Endothelial cell (in vitro differentiated cells): Measurements from ENCODE around the gene ARHGAP1. TPM values are rescaled to one million over a fixed set of nuclear protein-coding genes. Genes with fewer than 3 reads are reported as not detected.

Experiments used
- DNase-seq: peaks from one replicate; pipeline ENCODE4 v3.0.0; 2021; ENCODE audit warnings: low spot score
- H3K27ac Mint-ChIP-seq: one replicate; pipeline ENCODE4 v1.8.0; 2021; ENCODE audit warnings: mixed read lengths, inconsistent platforms; ENCODE audit not compliant: unreplicated experiment
- H3K27me3 Mint-ChIP-seq: one replicate; pipeline ENCODE4 v1.8.0; 2021; ENCODE audit warnings: mild to moderate bottlenecking, moderate library complexity, mixed read lengths, inconsistent platforms; ENCODE audit not compliant: unreplicated experiment
- H3K36me3 Mint-ChIP-seq: one replicate; pipeline ENCODE4 v1.8.0; 2021; ENCODE audit warnings: mild to moderate bottlenecking, low read depth, mixed read lengths, inconsistent platforms; ENCODE audit not compliant: unreplicated experiment
- H3K4me1 Mint-ChIP-seq: one replicate; pipeline ENCODE4 v1.8.0; 2021; ENCODE audit warnings: mild to moderate bottlenecking, mixed read lengths, inconsistent platforms; ENCODE audit not compliant: unreplicated experiment
- H3K4me3 Mint-ChIP-seq: one replicate; pipeline ENCODE4 v1.8.0; 2021; ENCODE audit warnings: mild to moderate bottlenecking, mixed read lengths, inconsistent platforms; ENCODE audit not compliant: unreplicated experiment
- H3K9me3 Mint-ChIP-seq: one replicate; pipeline ENCODE4 v1.8.0; 2021; ENCODE audit warnings: mixed read lengths, inconsistent platforms; ENCODE audit not compliant: unreplicated experiment
- CTCF ChIP-seq: fragments of 200-600 bp; sonication (generic); IDR thresholded peaks from one replicate; pipeline ENCODE4 v1.5.0; 2021; ENCODE audit warnings: antibody characterized with exemption; ENCODE audit not compliant: unreplicated experiment
- total RNA-seq: library from RNA; stranded (reverse); fragmentation: NEBNext Ultra II Directional; extraction: Animal tissue kit (Norgen Biotek cat#: 25700); gene quantifications from one replicate; pipeline ENCODE4 v1.2.1, GENCODE V29; 2021; ENCODE audit not compliant: unreplicated experiment

Gene ARHGAP1
- total RNA-seq, 1 donor from 2014 or later = 69.5 TPM

- peaks cover 19% of the 10 kb centered on the region for H3K27me3 Mint-ChIP-seq
- H3K27ac Mint-ChIP-seq = peak overlapping the region; percentile 48
- H3K4me1 Mint-ChIP-seq = peaks cover 27% of the 10 kb centered on the region
- no peak for DNase-seq
- TF ChIP-seq CTCF = no peak
- peaks cover 35% of the 10 kb centered on the region for H3K36me3 Mint-ChIP-seq
- H3K9me3 Mint-ChIP-seq = no peaks in the 10 kb centered on the region
- peak overlapping the region; percentile 84 for H3K4me3 Mint-ChIP-seq
Measured at GRCh38 chr11:46698597-46698996, 1.8 kb downstream of the ARHGAP1 start.

GRCh38 chr11:46697723-46698122 lies 2.7 kb downstream of the ARHGAP1 start:
- peaks cover 26% of the 10 kb centered on the region for H3K4me1 Mint-ChIP-seq
- peaks cover 18% of the 10 kb centered on the region for H3K27me3 Mint-ChIP-seq
- DNase-seq = no peak
- H3K4me3 Mint-ChIP-seq = no peak overlapping the region
- H3K9me3 Mint-ChIP-seq = no peaks in the 10 kb centered on the region
- peaks cover 30% of the 10 kb centered on the region for H3K36me3 Mint-ChIP-seq
- no peak for TF ChIP-seq CTCF
- H3K27ac Mint-ChIP-seq = no peak overlapping the region

- H3K4me1 Mint-ChIP-seq = peaks cover 22% of the 10 kb centered on the region
- TF ChIP-seq CTCF = no peak
Measured at GRCh38 chr11:46697303-46697702, 3.1 kb downstream of the ARHGAP1 start.

GRCh38 chr11:46696212-46696558 lies 4.2 kb downstream of the ARHGAP1 start:
- H3K9me3 Mint-ChIP-seq = no peaks in the 10 kb centered on the region
- no peak for DNase-seq
- H3K36me3 Mint-ChIP-seq = peaks cover 19% of the 10 kb centered on the region
- peaks cover 12% of the 10 kb centered on the region for H3K27me3 Mint-ChIP-seq
- no peak overlapping the region for H3K27ac Mint-ChIP-seq
- TF ChIP-seq CTCF = no peak
- H3K4me3 Mint-ChIP-seq = no peak overlapping the region
- H3K4me1 Mint-ChIP-seq = peaks cover 14% of the 10 kb centered on the region

More at GRCh38 chr11:46697303-46697702, 3.1 kb downstream of the ARHGAP1 start:
- Mint-ChIP-seq H3K9me3 (no peaks in the 10 kb centered on the region), H3K27me3 (peaks cover 14% of the 10 kb centered on the region), H3K27ac (no peak overlapping the region), H3K36me3 (peaks cover 26% of the 10 kb centered on the region), H3K4me3 (no peak overlapping the region)
- no peak for DNase-seq

- no peak for DNase-seq
- H3K36me3 Mint-ChIP-seq = peaks cover 24% of the 10 kb centered on the region
- H3K27me3 Mint-ChIP-seq = peaks cover 8% of the 10 kb centered on the region
- H3K4me3 Mint-ChIP-seq = no peak overlapping the region
- no peak overlapping the region for H3K27ac Mint-ChIP-seq
- no peak for TF ChIP-seq CTCF
- H3K9me3 Mint-ChIP-seq = no peaks in the 10 kb centered on the region
- H3K4me1 Mint-ChIP-seq = peaks cover 10% of the 10 kb centered on the region
Measured at GRCh38 chr11:46695345-46696211, 4.8 kb downstream of the ARHGAP1 start.
